Naive thymus-derived CD8-positive, alpha-beta T cell (primary cell): ENCODE results near the gene LRRC8E. TPM values are rescaled to one million over a fixed set of nuclear protein-coding genes. Genes with fewer than 3 reads are reported as not detected.

Source experiments
- ATAC-seq, 2 donors: fragments of 150-1000 bp; cut with Tn5 transposase in 1 of 2; sonication (Bioruptor Pico), chemical (Tn5 transposase) in 1 of 2; 1 replicate in 1 of 2; 2 replicates in 1 of 2; pipeline ENCODE4 v1.10.0; 2021; ENCODE audit warnings: mild to moderate bottlenecking in 2 of 2, moderate library complexity in 2 of 2
- POLR2A ChIA-PET: fragments of 350-600 bp; sonication (Branson Sonifier 250); formaldehyde crosslinking; loops from one replicate; lab custom pipeline; 2021; ENCODE audit warnings: antibody characterized with exemption; lab: Charles Lee
- DNase-seq, 10 donors: peaks; one replicate each; pipeline versions ENCODE4 v3.0.0 to v3.0.0-alpha.2; 2020 to 2022
- H3K27ac Mint-ChIP-seq, 10 donors: one replicate each; pipeline ENCODE4 v1.8.0; 2020 to 2022; ENCODE audit warnings: mild to moderate bottlenecking in 10 of 10, mixed read lengths in 10 of 10, moderate library complexity in 4 of 10, inconsistent platforms in 1 of 10
- H3K27me3 Mint-ChIP-seq, 5 donors: one replicate each; pipeline ENCODE4 v1.8.0; 2021 to 2022; ENCODE audit warnings: mixed read lengths in 5 of 5
- H3K36me3 Mint-ChIP-seq, 3 donors: one replicate each; pipeline ENCODE4 v1.8.0; 2020 to 2022; ENCODE audit warnings: mixed read lengths in 3 of 3, mild to moderate bottlenecking in 2 of 3, inconsistent platforms in 1 of 3
- H3K4me1 Mint-ChIP-seq, 4 donors: one replicate each; pipeline ENCODE4 v1.8.0; 2021 to 2022; ENCODE audit warnings: mixed read lengths in 4 of 4
- H3K4me3 Mint-ChIP-seq, 10 donors: one replicate each; pipeline ENCODE4 v1.8.0; 2020 to 2022; ENCODE audit warnings: mild to moderate bottlenecking in 10 of 10, mixed read lengths in 10 of 10, moderate library complexity in 6 of 10, inconsistent platforms in 1 of 10
- H3K9me3 Mint-ChIP-seq, 9 donors: one replicate each; pipeline ENCODE4 v1.8.0; 2020 to 2022; ENCODE audit warnings: mixed read lengths in 9 of 9, mild to moderate bottlenecking in 3 of 9, inconsistent platforms in 1 of 9, moderate library complexity in 1 of 9
- polyA plus RNA-seq, 3 donors: library from polyadenylated mRNA; unstranded; fragments of 300-500 nt; fragmentation: Illumina TruSeq; gene quantifications; one replicate each; pipeline ENCODE4 v1.2.3, GENCODE V29; 2021
- total RNA-seq, 8 experiments: library from RNA in 2 of 8; stranded (reverse) in 2 of 8; gene quantifications; one replicate each; pipeline ENCODE4 v1.2.3 and lab custom pipeline; 2021 to 2026

Gene LRRC8E
- total and polyA plus RNA-seq, 5 experiments from 2014 or later, result not detected

- no peak overlapping the region for H3K27ac Mint-ChIP-seq
- H3K27me3 Mint-ChIP-seq, result peaks cover 0 to 13% (median 0%) of the 10 kb centered on the region in 5 donors
- H3K9me3 Mint-ChIP-seq, result no peaks in the 10 kb centered on the region
- peak overlapping the region in 3 of 10 donors; percentile 41 to 61 (median 59) for H3K4me3 Mint-ChIP-seq
- POLR2A ChIA-PET, result interaction anchor here (0.6 to 3.3 kb wide), 4 partner anchors 40 to 431 kb away, joined by 3 to 13 read pairs (median 3); partner anchors contain the start of genes MAP2K7 and SNAPC2
- no peak for ATAC-seq
- no peak for DNase-seq
- peaks cover 13 to 30% (median 26%) of the 10 kb centered on the region in 4 donors for H3K4me1 Mint-ChIP-seq
- H3K36me3 Mint-ChIP-seq, result no peaks in the 10 kb centered on the region
Observed at GRCh38 chr19:7863971-7864689, 24.2 kb upstream of the LRRC8E start.

GRCh38 chr19:7864690-7865074, 23.6 kb upstream of the LRRC8E start:
- H3K27me3 Mint-ChIP-seq, result peaks cover 0 to 13% (median 0%) of the 10 kb centered on the region in 5 donors
- no peak for ATAC-seq
- peak overlapping the region in 3 of 10 donors; percentile 20 to 59 (median 41) for H3K4me3 Mint-ChIP-seq

GRCh38 chr19:7865262-7865911, 22.9 kb upstream of the LRRC8E start:
- H3K4me3 Mint-ChIP-seq, result peak overlapping the region in 5 of 10 donors; percentile 10 to 59 (median 31)
- H3K9me3 Mint-ChIP-seq, result no peaks in the 10 kb centered on the region
- H3K4me1 Mint-ChIP-seq, result peaks cover 15 to 34% (median 31%) of the 10 kb centered on the region in 4 donors
- DNase-seq (no peak), ATAC-seq (no peak)
- no peaks in the 10 kb centered on the region for H3K36me3 Mint-ChIP-seq
- H3K27ac Mint-ChIP-seq, result peak overlapping the region in 4 of 10 donors; percentile 24 to 80 (median 50)
- peaks cover 0 to 13% (median 0%) of the 10 kb centered on the region in 5 donors for H3K27me3 Mint-ChIP-seq
- POLR2A ChIA-PET, result interaction anchor here (0.8 kb wide), 1 partner anchor 38 kb away, joined by 3 read pairs; the partner anchor contains the start of gene MAP2K7

More at GRCh38 chr19:7864690-7865074, 23.6 kb upstream of the LRRC8E start:
- DNase-seq, result no peak
- no peaks in the 10 kb centered on the region for H3K36me3 Mint-ChIP-seq
- no peaks in the 10 kb centered on the region for H3K9me3 Mint-ChIP-seq
- POLR2A ChIA-PET, result interaction anchor here (0.6 to 3.3 kb wide), 2 partner anchors 52 to 56 kb away, joined by 3 to 13 read pairs; partner anchors contain the start of gene SNAPC2
- peaks cover 13 to 30% (median 26%) of the 10 kb centered on the region in 4 donors for H3K4me1 Mint-ChIP-seq
- H3K27ac Mint-ChIP-seq, result no peak overlapping the region

GRCh38 chr19:7866399-7867091, 21.8 kb upstream of the LRRC8E start:
- no peak for ATAC-seq
- Mint-ChIP-seq H3K27ac (no peak overlapping the region), H3K9me3 (no peaks in the 10 kb centered on the region), H3K36me3 (peaks cover 0 to 2% (median 1%) of the 10 kb centered on the region in 3 donors), H3K27me3 (peaks cover 0 to 10% (median 8%) of the 10 kb centered on the region in 5 donors), H3K4me3 (peak overlapping the region in 2 of 10 donors; percentile 10 to 87), H3K4me1 (peaks cover 22 to 41% (median 36%) of the 10 kb centered on the region in 4 donors)
- POLR2A ChIA-PET, result interaction anchor here (0.8 kb wide), 1 partner anchor 37 kb away, joined by 3 read pairs; the partner anchor contains the start of gene MAP2K7
- peak in 1 of 10 donors; percentile 63 for DNase-seq

GRCh38 chr19:7867092-7867844, 21.0 kb upstream of the LRRC8E start:
- H3K4me3 Mint-ChIP-seq, result peak overlapping the region in 7 of 10 donors; percentile 9 to 87 (median 24)
- DNase-seq (no peak), ATAC-seq (no peak)
- peaks cover 28 to 48% (median 40%) of the 10 kb centered on the region in 4 donors for H3K4me1 Mint-ChIP-seq
- peaks cover 0 to 16% (median 11%) of the 10 kb centered on the region in 5 donors for H3K27me3 Mint-ChIP-seq
- peaks cover 0 to 2% (median 1%) of the 10 kb centered on the region in 3 donors for H3K36me3 Mint-ChIP-seq
- H3K27ac Mint-ChIP-seq, result peak overlapping the region in 1 of 10 donors; percentile 29
- POLR2A ChIA-PET, result interaction anchor here (2.6 kb wide), 1 partner anchor 37 kb away, joined by 17 read pairs; the partner anchor contains the start of gene MAP2K7
- no peaks in the 10 kb centered on the region for H3K9me3 Mint-ChIP-seq

- Mint-ChIP-seq H3K36me3 (peaks cover 0 to 2% (median 1%) of the 10 kb centered on the region in 3 donors), H3K4me3 (peak overlapping the region; percentile 36 to 87 (median 82)), H3K27ac (peak overlapping the region in 5 of 10 donors; percentile 7 to 92 (median 80)), H3K27me3 (peaks cover 0 to 22% (median 13%) of the 10 kb centered on the region in 5 donors), H3K4me1 (peaks cover 30 to 55% (median 44%) of the 10 kb centered on the region in 4 donors), H3K9me3 (no peaks in the 10 kb centered on the region)
- DNase-seq (peak in 3 of 10 donors; percentile 25 to 66 (median 34)), ATAC-seq (no peak)
- POLR2A ChIA-PET, result interaction anchor here (0.5 to 2.6 kb wide), 11 partner anchors 7 to 1226 kb away, joined by 3 to 29 read pairs (median 5); partner anchors contain the start of genes EVI5L, MAP2K7, SNAPC2 and TIMM44
Observed at GRCh38 chr19:7868326-7868670, 20.0 kb upstream of the LRRC8E start.

- peak in 9 of 10 donors; percentile 76 to 94 (median 89) for DNase-seq
- ATAC-seq, result peak; percentile 77 to 79
- no peaks in the 10 kb centered on the region for H3K9me3 Mint-ChIP-seq
- peak overlapping the region in 9 of 10 donors; percentile 48 to 93 (median 85) for H3K27ac Mint-ChIP-seq
- peaks cover 0 to 2% (median 1%) of the 10 kb centered on the region in 3 donors for H3K36me3 Mint-ChIP-seq
- H3K27me3 Mint-ChIP-seq, result peaks cover 0 to 26% (median 13%) of the 10 kb centered on the region in 5 donors
- peaks cover 30 to 60% (median 46%) of the 10 kb centered on the region in 4 donors for H3K4me1 Mint-ChIP-seq
- H3K4me3 Mint-ChIP-seq, result peak overlapping the region; percentile 73 to 91 (median 83)
- POLR2A ChIA-PET, result interaction anchor here (0.6 to 2.6 kb wide), 17 partner anchors 8 to 520 kb away, joined by 3 to 29 read pairs (median 5); partner anchors contain the start of genes ARHGEF18, EVI5L, MAP2K7 and SNAPC2
Observed at GRCh38 chr19:7868671-7869452, 19.4 kb upstream of the LRRC8E start.

- Mint-ChIP-seq H3K4me1 (peaks cover 30 to 59% (median 45%) of the 10 kb centered on the region in 4 donors), H3K27me3 (peaks cover 0 to 26% (median 13%) of the 10 kb centered on the region in 5 donors), H3K27ac (peak overlapping the region in 6 of 10 donors; percentile 65 to 85 (median 81)), H3K4me3 (peak overlapping the region; percentile 54 to 91 (median 80)), H3K36me3 (peaks cover 0 to 2% (median 1%) of the 10 kb centered on the region in 3 donors), H3K9me3 (no peaks in the 10 kb centered on the region)
- POLR2A ChIA-PET, result interaction anchor here (0.6 to 2.6 kb wide), 15 partner anchors 9 to 521 kb away, joined by 3 to 29 read pairs (median 5); partner anchors contain the start of genes ARHGEF18, EVI5L, MAP2K7 and SNAPC2
- ATAC-seq (peak; percentile 59 to 67), DNase-seq (peak; percentile 74 to 99 (median 86))
Observed at GRCh38 chr19:7869453-7869909, 18.8 kb upstream of the LRRC8E start.

GRCh38 chr19:7869910-7870511, 18.3 kb upstream of the LRRC8E start:
- peaks cover 28 to 58% (median 46%) of the 10 kb centered on the region in 4 donors for H3K4me1 Mint-ChIP-seq
- POLR2A ChIA-PET, result interaction anchor here (0.9 to 2.6 kb wide), 13 partner anchors 9 to 521 kb away, joined by 3 to 29 read pairs (median 6); partner anchors contain the start of genes ARHGEF18, EVI5L, MAP2K7 and SNAPC2
- peaks cover 0 to 2% (median 1%) of the 10 kb centered on the region in 3 donors for H3K36me3 Mint-ChIP-seq
- ATAC-seq (peak; percentile 15 to 20), DNase-seq (peak in 8 of 10 donors; percentile 64 to 86 (median 72))
- peak overlapping the region in 7 of 10 donors; percentile 63 to 91 (median 80) for H3K27ac Mint-ChIP-seq
- peaks cover 0 to 26% (median 15%) of the 10 kb centered on the region in 5 donors for H3K27me3 Mint-ChIP-seq
- H3K9me3 Mint-ChIP-seq, result no peaks in the 10 kb centered on the region
- peak overlapping the region; percentile 69 to 87 (median 76) for H3K4me3 Mint-ChIP-seq
